ENCODE data around the gene CTNNAL1. TPM values are rescaled to one million over a fixed set of nuclear protein-coding genes. Genes with fewer than 3 reads are reported as not detected.

Gene CTNNAL1
- total and polyA plus RNA-seq, 2 donors (not counting 1 experiment from before 2014, with no cell fraction given) = 0.04 to 1.5 TPM

GRCh38 chr9:109052416-109052815, 39.1 kb upstream of the CTNNAL1 start:
- Histone ChIP-seq H3K9me3 (ENCODE audit: control extremely low read depth in 1 of 3, control insufficient read depth in 2 of 3, insufficient read depth in 1 of 3, low read length in 2 of 3) (no peaks in the 10 kb centered on the region), H3K4me1 (ENCODE audit: control insufficient read depth in 2 of 2, insufficient read depth in 2 of 2, low read length in 2 of 2) (no peaks in the 10 kb centered on the region), H3K27me3 (replicated peaks in 1 of 4; ENCODE audit: control extremely low read depth in 1 of 4, control insufficient read depth in 3 of 4, insufficient read depth in 4 of 4, low read length in 3 of 4) (no peaks in the 10 kb centered on the region), H2AFZ (ENCODE audit: insufficient read depth, low read depth, low read length, poor library complexity, severe bottlenecking) (no peak overlapping the region), H3K27ac (ENCODE audit: low read length in 2 of 2) (no peak overlapping the region), H4K20me1 (ENCODE audit: control insufficient read depth, insufficient read depth, low read length, poor library complexity, severe bottlenecking) (no peaks in the 10 kb centered on the region), H3K79me2 (ENCODE audit: control insufficient read depth, insufficient read depth, low read length) (no peaks in the 10 kb centered on the region), H3K9ac (ENCODE audit: low read length) (no peak overlapping the region), H3K4me2 (replicated peaks; ENCODE audit: low read depth, low read length, poor library complexity, severe bottlenecking) (no peak overlapping the region), H3K4me3 (ENCODE audit: control extremely low read depth in 1 of 5, extremely low read depth in 1 of 5, insufficient read depth in 1 of 5, low read depth in 2 of 5, low read length in 4 of 5) (no peak overlapping the region), H3K36me3 (replicated peaks in 1 of 2; ENCODE audit: control extremely low read depth in 1 of 2, control insufficient read depth in 1 of 2, extremely low read depth in 1 of 2, insufficient read depth in 2 of 2, low read length in 1 of 2) (peaks cover 5 to 50% of the 10 kb centered on the region in 2 experiments)
- CTCF ChIA-PET = no interaction called here
- no peak for TF ChIP-seq CTCF (IDR thresholded peaks at IDR 0.05)
- intact Hi-C loops (cut with micrococcal nuclease) = no loop called here
- Mint-ChIP-seq H3K4me3 (no peak overlapping the region), H3K4me1 (no peaks in the 10 kb centered on the region), H3K27ac (no peak overlapping the region), H3K27me3 (no peaks in the 10 kb centered on the region), H3K9me3 (ENCODE audit: insufficient read depth) (no peaks in the 10 kb centered on the region)
- WGBS (ENCODE audit: insufficient coverage) = 86% methylated on average over 1 of the region's 2 CpGs
- DNase-seq (no peak), ATAC-seq (ENCODE audit: low read depth) (no peak)
- POLR2A ChIA-PET = interaction anchor here (0.6 kb wide), 2 partner anchors 39 to 64 kb away, joined by 3 read pairs; no protein-coding TSS in a partner anchor

- no CpG with 5 or more reads among the region's 1 CpG for WGBS (ENCODE audit: insufficient coverage)
These were observed 38.4 kb upstream of the CTNNAL1 start for GRCh38 chr9:109051733-109052132.

More at GRCh38 chr9:109051733-109052132, 38.4 kb upstream of the CTNNAL1 start:
- Histone ChIP-seq H3K36me3 (replicated peaks in 1 of 2; ENCODE audit: control extremely low read depth in 1 of 2, control insufficient read depth in 1 of 2, extremely low read depth in 1 of 2, insufficient read depth in 2 of 2, low read length in 1 of 2) (peaks cover 4 to 47% of the 10 kb centered on the region in 2 experiments), H3K9ac (ENCODE audit: low read length) (no peak overlapping the region), H3K4me3 (ENCODE audit: control extremely low read depth in 1 of 5, extremely low read depth in 1 of 5, insufficient read depth in 1 of 5, low read depth in 2 of 5, low read length in 4 of 5) (no peak overlapping the region), H3K4me2 (replicated peaks; ENCODE audit: low read depth, low read length, poor library complexity, severe bottlenecking) (no peak overlapping the region), H2AFZ (ENCODE audit: insufficient read depth, low read depth, low read length, poor library complexity, severe bottlenecking) (no peak overlapping the region), H4K20me1 (ENCODE audit: control insufficient read depth, insufficient read depth, low read length, poor library complexity, severe bottlenecking) (no peaks in the 10 kb centered on the region), H3K27me3 (replicated peaks in 1 of 4; ENCODE audit: control extremely low read depth in 1 of 4, control insufficient read depth in 3 of 4, insufficient read depth in 4 of 4, low read length in 3 of 4) (no peaks in the 10 kb centered on the region), H3K27ac (ENCODE audit: low read length in 2 of 2) (no peak overlapping the region), H3K79me2 (ENCODE audit: control insufficient read depth, insufficient read depth, low read length) (no peaks in the 10 kb centered on the region), H3K9me3 (ENCODE audit: control extremely low read depth in 1 of 3, control insufficient read depth in 2 of 3, insufficient read depth in 1 of 3, low read length in 2 of 3) (no peaks in the 10 kb centered on the region), H3K4me1 (ENCODE audit: control insufficient read depth in 2 of 2, insufficient read depth in 2 of 2, low read length in 2 of 2) (no peaks in the 10 kb centered on the region)
- intact Hi-C loops (cut with micrococcal nuclease) = no loop called here
- no peaks in the 10 kb centered on the region for H3K27me3 Mint-ChIP-seq
- H3K4me3 Mint-ChIP-seq = no peak overlapping the region
- DNase-seq = no peak
- POLR2A ChIA-PET = no interaction called here
- no peaks in the 10 kb centered on the region for H3K9me3 Mint-ChIP-seq (ENCODE audit: insufficient read depth)
- no peak for ATAC-seq (ENCODE audit: low read depth)
- H3K4me1 Mint-ChIP-seq = no peaks in the 10 kb centered on the region
- H3K27ac Mint-ChIP-seq = no peak overlapping the region
- TF ChIP-seq EZH2 (IDR thresholded peaks at IDR 0.05; ENCODE audit: borderline replicate concordance, insufficient read depth, low read depth, low read length, poor library complexity, severe bottlenecking) (no peak), CTCF (IDR thresholded peaks at IDR 0.05) (no peak)
- CTCF ChIA-PET = no interaction called here
